GM12878 (cell line): ENCODE data around the gene CCDC172. TPM values are rescaled to one million over a fixed set of nuclear protein-coding genes. Genes with fewer than 3 reads are reported as not detected.

Experiments
- ATAC-seq: fragments of 200-7000 bp; cut with Tn5 transposase; 3 replicates; pipeline ENCODE4 v1.9.1; 2020; ENCODE audit warnings: mild to moderate bottlenecking, moderate library complexity
- BruUV-seq: library from RNA; stranded (reverse); fragments of 400-500 nt; replicated peaks from 2 replicates; lab custom pipeline; 2021; lab: Mats Ljungman, UMichigan
- CTCF ChIA-PET: fragments of 300-600 bp; sonication (Branson Sonifier 250); formaldehyde crosslinking; extraction: SDS; loops from one replicate; lab custom pipeline; 2021; ENCODE audit warnings: inconsistent platforms; lab: Yijun Ruan, JAX
- POLR2A ChIA-PET: fragments of 350-600 bp; formaldehyde crosslinking; extraction: SDS; loops from one replicate; lab custom pipeline; 2021; ENCODE audit warnings: inconsistent platforms; lab: Charles Lee
- RAD21 ChIA-PET: fragments of 300-600 bp; sonication (Branson Sonifier 250); formaldehyde crosslinking; loops from one replicate; lab custom pipeline; 2023; ENCODE audit warnings: antibody characterized with exemption; ENCODE audit not compliant: unreplicated experiment; lab: Charles Lee
- SMC1A ChIA-PET: fragments of 300-600 bp; sonication (Branson Sonifier 250); formaldehyde crosslinking; loops from one replicate; lab custom pipeline; 2023; ENCODE audit not compliant: unreplicated experiment, uncharacterized antibody; lab: Charles Lee
- DNase-seq: peaks from one replicate; pipeline ENCODE4 v3.0.0-alpha.2; 2011; ENCODE audit warnings: low read depth, low spot score
- FAIRE-seq: peaks from 3 replicates; lab custom pipeline; 2011; peaks lifted over from hg19 to GRCh38; lab: Jason Lieb, UNC
- H2AFZ ChIP-seq: 2 replicates; pipeline ENCODE4 v1.6.0; 2011; ENCODE audit warnings: low read depth, low read length, control low read depth; ENCODE audit not compliant: control insufficient read depth
- H3K27ac ChIP-seq: 2 replicates; pipeline ENCODE4 v1.5.1; 2011; ENCODE audit warnings: control low read depth; ENCODE audit not compliant: control insufficient read depth, insufficient read depth
- H3K27me3 ChIP-seq, 2 experiments: replicated peaks in 1 of 2; 2 replicates each; pipeline versions ENCODE4 v1.6.0 to v1.6.1; 2011; ENCODE audit warnings: low read length in 1 of 2; ENCODE audit not compliant: control insufficient read depth in 2 of 2, insufficient read depth in 2 of 2
- H3K36me3 ChIP-seq, 2 experiments: 2 replicates each; pipeline ENCODE4 v1.5.1; 2011; ENCODE audit warnings: low read length in 1 of 2; ENCODE audit not compliant: control insufficient read depth in 2 of 2, insufficient read depth in 2 of 2
- H3K4me1 ChIP-seq: 2 replicates; pipeline ENCODE4 v1.6.1; 2011; ENCODE audit warnings: mild to moderate bottlenecking, low read length, moderate library complexity, mixed read lengths; ENCODE audit not compliant: control insufficient read depth, insufficient read depth
- H3K4me2 ChIP-seq: 2 replicates; pipeline ENCODE4 v1.6.0; 2011; ENCODE audit warnings: control low read depth; ENCODE audit not compliant: control insufficient read depth, insufficient read depth
- H3K4me3 ChIP-seq: fragments of 200-600 bp; sonication (generic); 2 replicates; pipeline ENCODE4 v1.5.1; 2016
- H3K79me2 ChIP-seq: 2 replicates; pipeline ENCODE4 v1.6.0; 2011; ENCODE audit warnings: low read length; ENCODE audit not compliant: control insufficient read depth, insufficient read depth
- H3K9ac ChIP-seq: 2 replicates; pipeline ENCODE4 v1.8.0; 2011; ENCODE audit warnings: low read length, control low read depth, mixed read lengths; ENCODE audit not compliant: control insufficient read depth, insufficient read depth
- H3K9me3 ChIP-seq: replicated peaks from 3 replicates; pipeline ENCODE4 v1.5.1; 2011; ENCODE audit warnings: mild to moderate bottlenecking, low read length; ENCODE audit not compliant: control insufficient read depth, insufficient read depth
- H4K20me1 ChIP-seq: 2 replicates; pipeline ENCODE4 v1.6.0; 2011; ENCODE audit not compliant: control insufficient read depth, insufficient read depth
- ATF3 ChIP-seq: IDR thresholded peaks from 2 replicates; pipeline ENCODE4 v1.6.1; 2011; ENCODE audit warnings: low read depth, mild to moderate bottlenecking, low read length, moderate library complexity, borderline replicate concordance; ENCODE audit errors: extremely low read depth
- MLLT1 ChIP-seq: fragments of 450-650 bp; IDR thresholded peaks from 2 replicates; pipeline ENCODE4 v1.6.1; 2016; ENCODE audit warnings: mild to moderate bottlenecking
- NFYB ChIP-seq: IDR thresholded peaks from 2 replicates; pipeline ENCODE4 v1.6.1; 2011; ENCODE audit warnings: low read depth, mild to moderate bottlenecking, low read length, improper control_type of control experiment, moderate library complexity; ENCODE audit not compliant: insufficient read depth
- WGBS: methylation state at CpG from one replicate; pipeline ENCODE4 v1.1.6; 2016; ENCODE audit warnings: low lambda C conversion rate; ENCODE audit not compliant: insufficient replicate concordance, insufficient coverage; ENCODE audit errors: missing lambda C conversion rate; 5-methylcytosine and 5-hydroxymethylcytosine counted together
- in situ Hi-C: fragments of 300-500 bp; cut with MboI; formaldehyde crosslinking; loops from 9 replicates; pipeline ENCODE4 v1.14.3; 2018; ENCODE audit warnings: mixed read lengths
- intact Hi-C: fragments of 100-400 bp; cut with micrococcal nuclease; formaldehyde crosslinking; loops from one replicate; pipeline ENCODE4 v1.14.2; 2022; ENCODE audit not compliant: unreplicated experiment
- polyA plus RNA-seq, 11 experiments: library from polyadenylated mRNA; depleted of rRNA in 4 of 11; unstranded in 6 of 11; stranded (reverse) in 5 of 11; fragments of >200 nt; fragmentation: Nextera tagmentation in 4 of 11; fragmentation: Illumina TruSeq in 1 of 11; extraction: Ambion mirVana in 4 of 11; extraction: Trizol in 1 of 11; gene quantifications; 1 replicate in 1 of 11; 2 replicates in 10 of 11; pipeline versions ENCODE4 v1.2.1 to v1.2.3, GENCODE V29; 2011 to 2016; ENCODE audit warnings: inconsistent platforms in 2 of 11, missing spikeins in 2 of 11, low read depth in 1 of 11
- total RNA-seq, 4 experiments: library from RNA; depleted of rRNA in 3 of 4; stranded (reverse); fragments of >200 nt in 3 of 4; fragmentation: Illumina TruSeq in 1 of 4; extraction: Trizol in 1 of 4; gene quantifications; 2 replicates each; pipeline versions ENCODE4 v1.2.1 to v1.2.3, GENCODE V29; 2013 to 2021
- TF ChIP-seq, protein P1 (sequence below): fragments of 450-650 bp; IDR thresholded peaks from 2 replicates; pipeline ENCODE4 v1.6.1; 2016; ENCODE audit warnings: mild to moderate bottlenecking

CCDC172 gene
- total and polyA plus RNA-seq, 10 of the 15 experiments (the other 5 are each of a cell fraction or from before 2014, with no cell fraction given): not detected

GRCh38 chr10:116316503-116316902 lies 7.7 kb upstream of the CCDC172 start:
- SMC1A ChIA-PET: no interaction called here

More at GRCh38 chr10:116316503-116316902, 7.7 kb upstream of the CCDC172 start:
- H3K36me3 ChIP-seq: no peaks in the 10 kb centered on the region
- in situ Hi-C loops: no loop called here
- no TSS peak for BruUV-seq
- H3K4me3 ChIP-seq: no peak overlapping the region
- H3K79me2 ChIP-seq: no peaks in the 10 kb centered on the region
- no peaks in the 10 kb centered on the region for H3K27me3 ChIP-seq
- H3K9ac ChIP-seq: no peak overlapping the region
- POLR2A ChIA-PET: no interaction called here
- FAIRE-seq (no peak), ATAC-seq (peak; percentile 27; the same call in 2 of the 3 replicates), DNase-seq (no peak)
- no peak overlapping the region for H3K27ac ChIP-seq
- CTCF ChIA-PET: no interaction called here
- H3K4me1 ChIP-seq: no peaks in the 10 kb centered on the region
- intact Hi-C loops: no loop called here
- H2AFZ ChIP-seq: no peak overlapping the region
- 3% methylated on average over 2 of the region's 2 CpGs for WGBS
- no peaks in the 10 kb centered on the region for H3K9me3 ChIP-seq
- no peaks in the 10 kb centered on the region for H4K20me1 ChIP-seq
- RAD21 ChIA-PET: no interaction called here
- no peak overlapping the region for H3K4me2 ChIP-seq
- TF ChIP-seq, protein P1, sequence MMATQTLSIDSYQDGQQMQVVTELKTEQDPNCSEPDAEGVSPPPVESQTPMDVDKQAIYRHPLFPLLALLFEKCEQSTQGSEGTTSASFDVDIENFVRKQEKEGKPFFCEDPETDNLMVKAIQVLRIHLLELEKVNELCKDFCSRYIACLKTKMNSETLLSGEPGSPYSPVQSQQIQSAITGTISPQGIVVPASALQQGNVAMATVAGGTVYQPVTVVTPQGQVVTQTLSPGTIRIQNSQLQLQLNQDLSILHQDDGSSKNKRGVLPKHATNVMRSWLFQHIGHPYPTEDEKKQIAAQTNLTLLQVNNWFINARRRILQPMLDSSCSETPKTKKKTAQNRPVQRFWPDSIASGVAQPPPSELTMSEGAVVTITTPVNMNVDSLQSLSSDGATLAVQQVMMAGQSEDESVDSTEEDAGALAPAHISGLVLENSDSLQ: 0 out of 2 replicates have a peak, but pooled peaks have one; percentile 15
- no peak for TF ChIP-seq ATF3
- no peak for TF ChIP-seq MLLT1
- no peak for TF ChIP-seq NFYB
